ENCODE results near the gene SRI.

SRI gene

GRCh38 chr7:88224601-88225275, 4.9 kb upstream of the SRI start:
- DNase-seq, result peak; percentile 21

DNA sequence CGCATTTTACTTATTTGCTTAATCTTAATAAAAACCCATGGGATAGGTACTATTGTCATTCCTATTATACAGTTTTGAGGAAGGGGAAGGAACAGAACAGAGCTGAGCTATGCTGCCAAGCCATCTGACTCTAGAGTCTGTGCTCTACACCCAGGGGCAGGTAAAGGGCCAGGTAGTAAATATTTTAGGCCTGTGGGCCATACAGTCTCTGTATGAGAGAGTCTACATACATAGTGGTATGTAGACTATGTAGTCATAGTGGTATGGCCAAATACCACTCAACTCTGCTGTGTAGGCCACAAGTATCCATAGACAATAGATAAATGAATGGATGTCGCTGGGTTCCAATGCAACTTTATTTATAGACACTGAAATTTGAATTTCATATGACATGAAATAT, 3.4 kb upstream of the SRI start:
- no peak for DNase-seq

GRCh38 chr7:88218836-88219605, 817 bp downstream of the SRI start:
- DNase-seq, result peak; percentile 54

- no peak for DNase-seq
Measured at GRCh38 chr7:88218429-88218745, 1.5 kb downstream of the SRI start.

DNA sequence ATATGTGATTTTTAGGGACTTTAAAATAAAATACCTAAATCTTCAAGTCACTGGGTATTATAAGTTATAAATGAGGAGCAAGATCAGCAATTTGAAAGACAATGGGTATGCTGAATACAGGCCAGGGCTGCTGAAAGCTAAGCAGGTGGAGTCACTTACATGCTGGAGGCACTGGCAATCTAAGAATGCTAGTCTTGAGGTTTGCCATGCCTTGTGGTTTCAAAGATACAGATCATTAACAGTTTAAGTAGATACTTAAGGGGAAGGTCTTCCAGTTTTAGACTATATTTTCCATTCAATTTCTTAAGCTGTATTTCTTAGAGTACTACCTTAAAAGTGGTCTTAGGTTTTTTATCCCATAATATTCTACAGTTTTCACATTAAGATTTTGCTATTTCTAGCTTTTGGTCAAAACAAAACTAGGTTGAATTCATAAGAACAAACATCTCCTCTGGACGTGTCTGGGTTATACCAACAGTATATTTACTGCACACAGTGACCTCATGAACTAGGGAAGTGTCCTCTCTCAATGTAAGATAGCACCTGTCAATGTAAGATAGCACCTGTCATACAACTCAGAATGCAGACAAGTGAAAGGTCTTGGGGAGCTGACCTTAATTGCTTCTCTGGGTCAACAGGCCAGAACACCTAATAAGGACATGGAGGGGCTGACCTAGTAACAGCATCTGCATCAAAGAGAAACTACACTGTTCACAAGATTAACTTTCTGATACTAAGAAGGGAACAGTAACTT, 2.0 kb downstream of the SRI start:
- no peak for DNase-seq

GRCh38 chr7:88216276-88216675, 3.6 kb downstream of the SRI start:
- DNase-seq, result no peak

DNA sequence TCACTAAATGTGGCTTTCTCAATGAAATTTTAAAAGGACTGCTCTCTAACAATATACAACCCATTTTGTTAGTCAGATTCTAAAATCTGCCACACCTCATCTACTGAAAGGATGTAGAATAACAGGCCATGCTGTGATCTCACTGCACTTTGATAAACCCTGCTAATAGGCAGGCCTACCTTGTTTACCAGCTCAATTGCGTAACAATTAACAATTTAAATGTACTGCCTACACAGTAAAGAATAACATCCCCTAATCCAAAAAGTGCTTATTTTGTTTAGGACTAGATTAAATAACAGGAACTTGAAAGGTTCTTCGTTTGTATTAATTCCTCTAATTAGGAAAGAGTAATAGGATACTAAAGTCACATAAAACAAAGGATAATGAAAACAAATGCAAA, 4.5 kb downstream of the SRI start:
- DNase-seq, result no peak

DNA sequence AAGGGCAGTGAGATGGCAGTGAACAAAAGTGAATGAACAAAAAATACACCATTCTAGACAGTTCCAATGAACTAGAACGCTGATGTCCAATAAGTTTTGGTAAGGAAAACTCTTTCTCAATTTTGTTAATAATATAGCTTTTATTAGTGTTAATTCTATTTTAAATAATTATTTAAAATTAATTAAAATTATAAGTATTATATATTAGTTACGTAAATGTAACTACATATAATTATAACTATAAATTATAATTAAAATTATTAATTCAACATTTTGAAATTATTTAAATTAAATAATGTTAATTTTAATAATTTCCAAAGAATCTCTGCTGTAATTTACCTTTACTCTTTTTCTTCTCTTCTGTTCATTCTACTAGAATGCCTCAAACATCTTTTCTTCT, 5.4 kb downstream of the SRI start:
- DNase-seq, result no peak

- DNase-seq, result no peak
Measured at GRCh38 chr7:88212918-88213317, 6.9 kb downstream of the SRI start.

DNA sequence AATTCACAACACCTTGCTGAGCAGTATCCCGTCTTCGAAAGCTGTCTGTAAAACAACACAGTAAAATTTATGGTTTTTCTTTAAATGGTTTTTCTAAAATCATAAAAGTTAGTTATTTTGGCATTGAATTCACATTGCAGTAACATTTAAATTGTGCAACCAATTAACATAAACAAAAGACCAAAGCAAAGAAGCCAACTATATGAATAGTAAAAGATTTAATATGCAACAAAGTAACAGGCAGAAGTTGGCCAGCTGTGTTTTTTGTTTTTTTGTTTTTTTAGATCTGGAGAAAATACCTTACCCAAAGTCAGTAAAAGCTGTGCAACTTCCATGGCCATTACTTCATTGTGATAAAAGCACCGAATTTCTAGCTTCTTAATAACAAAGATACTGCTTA, 11.3 kb downstream of the SRI start:
- no peak for DNase-seq

DNA sequence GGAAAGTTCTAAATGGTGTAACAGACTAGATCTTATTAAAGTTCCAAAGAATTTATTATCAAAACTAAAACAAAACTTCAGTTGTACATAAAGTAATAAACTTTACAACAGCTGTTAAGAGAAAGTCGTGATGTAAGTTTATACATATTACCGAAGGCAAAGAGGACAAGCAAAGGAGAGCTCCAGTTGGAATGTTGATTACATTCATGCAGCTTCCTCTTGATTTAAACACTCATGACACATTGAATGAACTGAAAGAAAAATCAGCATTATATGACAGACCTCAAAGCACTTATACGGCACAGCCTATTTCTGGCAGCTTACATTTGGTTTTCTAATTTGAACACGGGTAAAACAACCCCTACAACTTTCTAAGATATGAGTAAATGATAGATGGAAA, 13.6 kb downstream of the SRI start:
- DNase-seq, result no peak

- no peak for DNase-seq
Measured at GRCh38 chr7:88205179-88205578, 14.7 kb downstream of the SRI start.

DNA sequence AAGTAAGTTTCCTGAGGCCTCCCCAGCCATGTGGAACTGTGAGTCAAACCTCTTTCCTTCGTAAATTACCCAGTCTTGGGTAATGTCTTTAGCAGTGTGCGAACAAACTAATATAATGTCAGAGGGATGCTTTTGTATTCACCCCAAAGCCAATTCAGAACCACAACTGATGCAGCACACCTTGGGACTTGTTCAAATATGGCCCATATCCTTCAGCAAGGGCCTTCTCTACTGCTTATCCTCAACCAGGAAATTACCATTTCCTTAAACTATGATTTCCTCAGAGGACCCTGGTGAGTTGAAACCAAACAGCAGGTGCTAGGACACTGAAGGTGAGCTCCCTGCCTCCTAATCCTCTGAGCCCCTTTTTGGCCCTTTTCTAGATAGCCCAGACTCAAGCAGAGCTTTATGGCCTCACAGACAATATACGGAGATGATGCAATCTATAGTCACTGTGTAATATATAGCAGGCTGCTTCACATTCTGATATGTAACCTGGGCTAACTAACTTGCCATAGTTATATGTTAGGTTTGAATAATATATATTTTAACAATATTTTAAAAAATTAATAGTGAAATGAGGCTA, 15.2 kb downstream of the SRI start:
- DNase-seq, result no peak

DNA sequence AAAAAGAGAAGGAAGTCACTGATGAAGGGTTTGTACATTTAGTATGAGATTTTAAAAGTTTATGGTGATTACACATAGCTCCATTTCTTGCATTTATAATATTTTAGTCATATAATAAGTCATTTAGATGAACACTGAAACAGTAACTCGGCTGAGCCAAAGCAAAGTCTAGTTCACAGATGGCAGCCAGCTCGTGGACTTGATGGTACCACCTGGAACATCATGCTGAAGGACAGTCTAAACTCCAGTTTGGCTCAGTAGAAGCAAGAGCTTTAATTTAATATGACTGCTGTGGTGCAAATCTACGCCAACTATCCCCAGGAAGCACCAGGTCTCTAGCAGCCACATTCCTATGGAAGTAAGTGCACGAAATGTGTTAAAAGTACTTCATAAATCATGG, 16.4 kb downstream of the SRI start:
- DNase-seq, result no peak

- DNase-seq, result no peak
Measured at GRCh38 chr7:88202799-88203198, 17.0 kb downstream of the SRI start.

- DNase-seq, result no peak
Measured at GRCh38 chr7:88202278-88202677, 17.6 kb downstream of the SRI start.

DNA sequence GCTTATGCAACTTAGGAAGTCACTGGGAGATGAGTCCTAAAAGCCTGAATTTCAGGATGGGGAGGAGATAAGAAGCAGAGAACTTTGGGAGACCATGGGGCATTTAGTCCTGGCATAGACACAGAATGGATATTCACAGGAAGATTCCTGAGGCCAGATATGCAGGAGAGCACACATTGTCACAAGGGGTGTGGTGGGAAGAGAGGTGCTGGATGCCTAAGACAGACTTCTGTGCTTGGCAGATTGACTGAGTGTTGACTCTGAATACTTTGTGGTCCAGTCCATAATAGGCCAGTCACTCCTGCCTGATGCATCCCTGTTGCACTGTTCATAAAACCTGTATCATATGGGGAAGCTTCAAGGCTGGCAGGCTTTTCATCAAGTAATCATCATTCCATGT, 18.5 kb downstream of the SRI start:
- DNase-seq, result no peak

GRCh38 chr7:88200789-88201188, 19.0 kb downstream of the SRI start:
- no peak for DNase-seq

DNA sequence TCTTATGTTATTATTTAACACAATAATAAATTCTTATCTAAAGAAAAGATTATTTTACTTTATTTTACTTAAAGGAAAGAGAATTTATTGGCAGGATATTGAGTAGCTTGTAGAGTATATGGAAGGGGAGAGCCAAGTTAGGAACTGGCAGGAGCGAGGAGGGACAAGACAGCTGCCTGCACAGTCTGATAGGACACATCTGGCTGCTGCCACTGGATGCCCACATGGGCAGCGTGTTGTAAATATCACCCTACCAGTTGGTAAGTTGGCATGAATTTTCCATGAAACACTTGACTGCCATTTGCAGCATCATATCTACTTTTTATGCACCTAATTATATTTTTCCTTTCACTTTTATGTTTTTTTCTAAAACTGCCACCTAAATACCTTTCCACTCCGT, 19.6 kb downstream of the SRI start:
- no peak for DNase-seq

GRCh38 chr7:88191911-88192310, 27.9 kb downstream of the SRI start:
- no peak for DNase-seq

DNA sequence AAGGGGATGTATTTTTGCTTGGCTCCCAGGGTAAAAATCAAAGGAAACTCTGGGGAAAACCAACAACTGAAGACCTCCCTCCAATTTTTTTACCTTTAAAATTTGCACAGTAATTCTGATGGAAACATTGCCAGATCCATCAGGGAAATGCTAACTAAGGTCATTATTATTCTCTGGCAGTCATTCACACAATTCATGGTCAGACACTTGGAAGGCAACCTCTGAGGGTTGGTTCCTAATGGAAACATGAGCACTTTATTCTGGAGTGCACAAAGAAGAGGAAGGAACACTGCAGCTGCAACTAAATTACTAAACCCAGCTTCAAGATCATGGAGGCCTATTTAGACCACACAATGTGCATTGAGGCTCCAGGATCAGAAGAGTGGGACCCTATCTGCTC, 34.2 kb downstream of the SRI start:
- no peak for DNase-seq

DNA sequence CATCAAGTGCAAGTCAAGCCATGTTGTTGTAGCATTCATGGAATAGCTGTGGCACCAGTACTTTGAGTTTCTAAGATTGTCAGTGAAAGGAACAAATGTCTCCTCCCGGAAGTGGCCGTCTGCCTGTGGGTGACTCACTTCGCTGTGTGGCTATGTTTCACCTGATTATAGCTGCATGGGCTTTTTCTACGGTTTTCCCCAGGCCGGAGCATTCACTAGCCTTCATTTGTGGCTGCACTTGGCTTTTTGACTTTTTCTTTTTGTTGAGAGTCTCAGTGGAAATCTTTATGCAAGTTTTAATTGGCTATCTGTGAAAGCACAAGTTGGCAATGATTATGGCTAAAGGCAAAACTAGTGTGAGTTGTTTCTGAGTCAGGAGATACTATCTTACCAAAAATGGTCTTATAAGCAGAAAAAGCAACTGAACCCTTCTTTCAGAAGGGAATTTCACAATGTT, 35.0 kb downstream of the SRI start:
- peak; percentile 35 for DNase-seq

GRCh38 chr7:88183051-88183450, 36.8 kb downstream of the SRI start:
- no peak for DNase-seq

DNA sequence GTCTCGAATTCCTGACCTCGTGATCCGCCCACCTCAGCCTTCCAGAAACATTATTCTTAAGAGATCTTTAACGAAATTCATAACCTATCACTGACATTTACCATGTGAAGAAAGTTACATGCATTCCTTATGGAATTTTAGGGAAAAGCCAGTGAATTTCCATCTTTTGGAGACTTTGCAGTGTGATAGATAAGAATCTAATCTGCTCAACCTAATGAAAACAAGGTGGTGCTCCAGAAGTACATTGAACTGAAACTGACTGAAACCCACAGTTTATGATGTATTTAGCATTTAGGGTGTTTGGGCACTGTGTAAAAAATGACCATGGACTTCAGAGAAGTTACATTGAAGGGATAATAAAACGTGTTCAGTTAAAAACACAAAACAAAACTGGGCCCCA, 43.6 kb downstream of the SRI start:
- DNase-seq, result no peak
